ENCODE measurements around the gene TPP2. TPM values are rescaled to one million over a fixed set of nuclear protein-coding genes. Genes with fewer than 3 reads are reported as not detected.

The TPP2 gene
- total RNA-seq, 1 experiment from 2014 or later = 54.4 TPM

DNA sequence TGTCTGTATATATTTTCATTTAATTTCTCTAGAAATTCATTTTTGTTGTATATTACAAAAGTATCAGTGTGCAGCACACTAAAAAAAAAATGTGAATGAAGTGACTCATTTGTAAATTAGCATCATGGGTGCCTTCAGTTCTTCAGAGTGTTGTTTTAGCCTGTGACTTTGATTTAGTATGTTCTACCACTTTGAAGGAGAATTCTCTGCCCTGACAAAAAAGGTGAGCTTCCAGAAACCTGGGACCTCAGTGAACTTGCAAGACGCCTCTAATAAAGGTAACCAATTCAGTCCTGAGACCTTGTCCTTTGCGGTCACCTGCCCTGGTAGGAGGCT lies 95.7 kb downstream of the TPP2 start:
- no TSS peak for BruUV-seq (replicated peaks)
- no peaks in the 10 kb centered on the region for H3K36me3 ChIP-seq (ENCODE audit: insufficient read depth, low read length, poor library complexity, severe bottlenecking)
- TF ChIP-seq EZH2 (IDR thresholded peaks at IDR 0.05; ENCODE audit: borderline replicate concordance, low read depth, low read length, poor library complexity, severe bottlenecking) (no peak), CTCF (conservative IDR thresholded peaks at IDR 0.05; ENCODE audit: low read depth, low read length) (no peak)
- no peaks in the 10 kb centered on the region for H3K9me3 ChIP-seq (ENCODE audit: low read depth, low read length, poor library complexity, severe bottlenecking)
- no peak overlapping the region for H3K4me3 ChIP-seq (ENCODE audit: low read depth, low read length, poor library complexity, severe bottlenecking)
- no peaks in the 10 kb centered on the region for H3K4me1 ChIP-seq (ENCODE audit: insufficient read depth, low read length, poor library complexity, severe bottlenecking)
- intact Hi-C loops (cut with micrococcal nuclease; ENCODE audit: unreplicated experiment) = no loop called here
- ChIA-PET POLR2A (ENCODE audit: low non-redundant PET) (no interaction called here), CTCF (no interaction called here)
- H3K27me3 ChIP-seq (replicated peaks; ENCODE audit: insufficient read depth, low read depth, low read length, poor library complexity) = no peaks in the 10 kb centered on the region
- DNase-seq (ENCODE audit: low spot score) = no peak
- H3K27ac ChIP-seq (ENCODE audit: low read depth, low read length, poor library complexity, severe bottlenecking) = no peak overlapping the region

DNA sequence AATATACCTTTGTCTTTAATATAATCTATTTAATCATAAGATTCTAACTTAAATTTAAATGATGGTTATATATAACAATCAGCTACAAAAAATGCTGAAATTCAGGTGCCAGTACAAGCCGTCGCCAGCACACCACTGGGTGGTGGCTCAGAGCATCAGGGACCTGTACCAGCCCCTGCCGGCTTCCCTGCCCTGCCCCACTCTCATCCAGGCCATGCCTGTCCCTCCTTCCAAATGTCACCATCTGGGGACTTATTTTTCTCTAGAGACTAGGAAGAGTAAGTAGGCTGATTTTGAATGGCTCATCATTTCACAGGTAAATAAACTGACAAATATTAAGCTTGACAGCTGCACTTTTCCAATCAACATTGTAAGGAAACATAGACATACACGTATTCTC lies 96.5 kb downstream of the TPP2 start:
- DNase-seq (ENCODE audit: low spot score) = no peak
- H3K4me1 ChIP-seq (ENCODE audit: insufficient read depth, low read length, poor library complexity, severe bottlenecking) = no peaks in the 10 kb centered on the region
- H3K4me3 ChIP-seq (ENCODE audit: low read depth, low read length, poor library complexity, severe bottlenecking) = no peak overlapping the region
- H3K9me3 ChIP-seq (ENCODE audit: low read depth, low read length, poor library complexity, severe bottlenecking) = no peaks in the 10 kb centered on the region
- POLR2A ChIA-PET (ENCODE audit: low non-redundant PET) = no interaction called here
- no peak overlapping the region for H3K27ac ChIP-seq (ENCODE audit: low read depth, low read length, poor library complexity, severe bottlenecking)
- CTCF ChIA-PET = no interaction called here
- intact Hi-C loops (cut with micrococcal nuclease; ENCODE audit: unreplicated experiment) = no loop called here
- no TSS peak for BruUV-seq (replicated peaks)
- no peaks in the 10 kb centered on the region for H3K36me3 ChIP-seq (ENCODE audit: insufficient read depth, low read length, poor library complexity, severe bottlenecking)
- TF ChIP-seq CTCF (conservative IDR thresholded peaks at IDR 0.05; ENCODE audit: low read depth, low read length) (no peak), EZH2 (IDR thresholded peaks at IDR 0.05; ENCODE audit: borderline replicate concordance, low read depth, low read length, poor library complexity, severe bottlenecking) (no peak)
- no peaks in the 10 kb centered on the region for H3K27me3 ChIP-seq (replicated peaks; ENCODE audit: insufficient read depth, low read depth, low read length, poor library complexity)

DNA sequence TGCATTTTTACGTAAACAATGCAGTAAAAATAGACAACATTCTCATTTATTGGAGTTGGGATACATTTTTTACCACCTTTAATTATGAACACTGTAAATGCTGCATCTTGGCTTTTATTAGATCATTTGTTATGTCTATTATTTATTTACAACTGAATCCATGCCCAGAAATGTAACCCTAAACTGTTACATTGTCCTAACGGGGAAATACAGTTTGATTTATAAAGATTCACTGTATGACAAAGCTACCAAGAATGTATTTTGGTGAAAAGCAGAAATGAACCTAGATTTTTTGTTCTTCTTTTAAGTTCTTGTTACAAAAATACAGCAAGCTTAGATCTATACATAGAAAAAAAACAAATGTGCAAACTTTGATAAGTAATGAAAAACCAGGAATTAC lies 97.0 kb downstream of the TPP2 start:
- Histone ChIP-seq H3K36me3 (ENCODE audit: insufficient read depth, low read length, poor library complexity, severe bottlenecking) (no peaks in the 10 kb centered on the region), H3K27ac (ENCODE audit: low read depth, low read length, poor library complexity, severe bottlenecking) (no peak overlapping the region), H3K4me3 (ENCODE audit: low read depth, low read length, poor library complexity, severe bottlenecking) (no peak overlapping the region), H3K9me3 (ENCODE audit: low read depth, low read length, poor library complexity, severe bottlenecking) (no peaks in the 10 kb centered on the region), H3K27me3 (replicated peaks; ENCODE audit: insufficient read depth, low read depth, low read length, poor library complexity) (no peaks in the 10 kb centered on the region), H3K4me1 (ENCODE audit: insufficient read depth, low read length, poor library complexity, severe bottlenecking) (no peaks in the 10 kb centered on the region)
- POLR2A ChIA-PET (ENCODE audit: low non-redundant PET) = no interaction called here
- CTCF ChIA-PET = no interaction called here
- BruUV-seq (replicated peaks) = no TSS peak
- no peak for DNase-seq (ENCODE audit: low spot score)
- intact Hi-C loops (cut with micrococcal nuclease; ENCODE audit: unreplicated experiment) = no loop called here
- TF ChIP-seq EZH2 (IDR thresholded peaks at IDR 0.05; ENCODE audit: borderline replicate concordance, low read depth, low read length, poor library complexity, severe bottlenecking) = no peak
- TF ChIP-seq CTCF (conservative IDR thresholded peaks at IDR 0.05; ENCODE audit: low read depth, low read length) = no peak

Data from A673 (cell line).